Left lobe of liver (tissue), 2 donors: ENCODE data around the gene CIPC. TPM values are rescaled to one million over a fixed set of nuclear protein-coding genes. Genes with fewer than 3 reads are reported as not detected.
A peak's percentile ranks its signal among the peaks of the same experiment; 100 is the strongest.

ENCODE experiments used
- ATAC-seq: fragments of 200-7000 bp; cut with Tn5 transposase; one replicate; pipeline ENCODE4 v1.9.1; 2020; ENCODE audit warnings: mild to moderate bottlenecking, moderate library complexity
- DNase-seq: peaks from one replicate; pipeline ENCODE4 v3.0.0-alpha.2; 2020; ENCODE audit warnings: low spot score
- total RNA-seq: library from RNA; stranded (reverse); gene quantifications from one replicate; pipeline ENCODE4 v1.2.1, GENCODE V29; 2021
- donor health status: DM: no; HTN: no; CAD: no; lungs with moderate emphysema.
- donor health status: DM: no; HTN: yes; CAD: no.

CIPC gene
- total RNA-seq, 1 donor from 2014 or later, result 11.8 TPM

- peak; percentile 81 for ATAC-seq
- peak; percentile 78 for DNase-seq
Observed at GRCh38 chr14:77123381-77124325, 25.6 kb downstream of the CIPC start.

GRCh38 chr14:77124345-77125280 is 26.6 kb downstream of the CIPC start:
- DNase-seq, result peak; percentile 56
- ATAC-seq, result peak; percentile 83

- ATAC-seq (no peak), DNase-seq (no peak)
Observed at GRCh38 chr14:77125281-77125801, 27.3 kb downstream of the CIPC start.

- DNase-seq, result no peak
- peak; percentile 54 for ATAC-seq
Observed at GRCh38 chr14:77125823-77126325, 27.8 kb downstream of the CIPC start.

GRCh38 chr14:77126461-77126990 is 28.5 kb downstream of the CIPC start:
- ATAC-seq, result no peak

GRCh38 chr14:77128414-77128891 is 30.4 kb downstream of the CIPC start:
- DNase-seq, result no peak
- ATAC-seq, result no peak

More at GRCh38 chr14:77126461-77126990, 28.5 kb downstream of the CIPC start:
- DNase-seq, result no peak

GRCh38 chr14:77130386-77130785 is 32.3 kb downstream of the CIPC start:
- DNase-seq (no peak), ATAC-seq (no peak)

- DNase-seq (no peak), ATAC-seq (no peak)
Observed at GRCh38 chr14:77131206-77131605, 33.1 kb downstream of the CIPC start.

GRCh38 chr14:77131871-77132486 is 33.9 kb downstream of the CIPC start:
- no peak for DNase-seq
- ATAC-seq, result no peak

GRCh38 chr14:77133720-77134338 is 35.8 kb downstream of the CIPC start:
- no peak for DNase-seq
- ATAC-seq, result peak; percentile 80

GRCh38 chr14:77139022-77139421 is 41.0 kb downstream of the CIPC start:
- ATAC-seq (no peak), DNase-seq (no peak)

- no peak for DNase-seq
- ATAC-seq, result peak; percentile 56
Observed at GRCh38 chr14:77139540-77140358, 41.7 kb downstream of the CIPC start.

- DNase-seq (no peak), ATAC-seq (no peak)
Observed at GRCh38 chr14:77140359-77141213, 42.5 kb downstream of the CIPC start.

- ATAC-seq, result peak; percentile 52
- DNase-seq, result no peak
Observed at GRCh38 chr14:77141214-77142004, 43.4 kb downstream of the CIPC start, which contains the start of gene ZDHHC22. Gene ZDHHC22 (minus strand): TSS chr14:77141791. CDS start chr14:77139738, 2,053 bp downstream.

GRCh38 chr14:77142005-77142800 is 44.1 kb downstream of the CIPC start:
- DNase-seq (no peak), ATAC-seq (no peak)

- no peak for ATAC-seq
- no peak for DNase-seq
Observed at GRCh38 chr14:77143071-77143470, 45.0 kb downstream of the CIPC start.
